A549 treated with ZK216348 at 1 μM for 4 hours (cell line): ENCODE data around the gene ARHGEF18. TPM values are rescaled to one million over a fixed set of nuclear protein-coding genes. Genes with fewer than 3 reads are reported as not detected.

ENCODE experiments used
- total RNA-seq: library from RNA; stranded (reverse); fragments of 200-300 nt; extraction: Qiagen RNA extraction; gene quantifications from 5 replicates; pipeline ENCODE4 v1.2.3, GENCODE V29; 2022; ENCODE audit warnings: low read depth

ARHGEF18 gene
- 39.4 to 76.3 TPM (median 65.4 TPM) in 5 replicates for total RNA-seq

DNA sequence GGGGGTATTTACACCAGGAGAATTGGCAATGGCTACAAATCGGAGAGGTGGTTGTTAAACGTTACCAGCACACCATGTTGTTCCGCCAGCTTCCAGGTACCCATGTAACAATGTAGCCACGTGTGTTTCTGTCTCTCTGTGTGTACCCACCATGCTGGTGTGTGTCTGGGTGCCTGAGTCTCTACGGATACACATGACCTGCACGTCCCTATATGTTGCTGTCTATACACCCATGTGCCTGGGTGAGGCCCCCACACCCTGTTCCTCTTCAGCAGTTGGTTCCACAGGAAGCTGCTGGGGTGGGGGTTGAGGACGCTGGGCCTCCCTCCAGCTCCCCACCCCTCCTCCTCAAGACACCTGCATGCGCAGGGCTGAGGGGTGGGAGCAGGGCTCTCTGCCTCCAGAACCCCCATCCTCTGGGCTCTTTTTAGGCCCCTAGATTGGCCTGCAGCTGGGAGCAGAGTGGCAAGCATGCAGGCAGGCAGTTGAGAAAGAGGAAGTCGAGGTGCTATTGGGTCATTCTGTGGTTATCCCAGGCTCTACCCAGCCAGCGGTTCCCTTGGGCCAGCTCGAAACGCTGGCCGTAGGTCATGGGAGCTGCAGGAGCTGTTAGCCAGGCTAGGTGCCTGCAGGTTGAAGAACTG is at the start of gene ARHGEF18:
TSS of gene ARHGEF18 (plus strand) at position 351 of the 644 bp plus-strand sequence. CDS start 13,954 bp downstream, outside the sequence.

Other genes with a start within 250 kb of the ARHGEF18 start
- gene INSR, start 54.5 kb upstream of the ARHGEF18 start, total RNA-seq, result 1.6 to 4.1 TPM (median 2.7 TPM) in 5 replicates
- 1.6 to 2.7 TPM (median 2.1 TPM) in 5 replicates for gene PEX11G, start 140.1 kb downstream of the ARHGEF18 start, total RNA-seq
- 10.7 to 21.1 TPM (median 17.4 TPM) in 5 replicates for gene ZNF358, start 167.2 kb downstream of the ARHGEF18 start, total RNA-seq
- 6.6 to 14.2 TPM (median 13.6 TPM) in 5 replicates for gene MCOLN1, start 173.7 kb downstream of the ARHGEF18 start, total RNA-seq
- 20.6 to 42.1 TPM (median 36.0 TPM) in 5 replicates for gene PNPLA6, start 186.8 kb downstream of the ARHGEF18 start, total RNA-seq
- gene CAMSAP3, start 246.9 kb downstream of the ARHGEF18 start, total RNA-seq, result 2.4 to 6.9 TPM (median 4.3 TPM) in 5 replicates